ENCODE results near the gene ADAMTS5. TPM values are rescaled to one million over a fixed set of nuclear protein-coding genes. Genes with fewer than 3 reads are reported as not detected.

Gene ADAMTS5
- total and polyA plus RNA-seq, 2 of the 8 experiments (the other 6 are each of a cell fraction or from before 2014, with no cell fraction given), result 0.20 to 1.1 TPM

GRCh38 chr21:26912466-26912865 lies 54.4 kb downstream of the ADAMTS5 start (continued):
- TF ChIP-seq CHD7 (IDR thresholded peaks at IDR 0.05; ENCODE audit: insufficient replicate concordance, low read length), result no peak

Data from H1 (cell line).